Measurements from ENCODE around the gene TMEM100.
A peak's percentile ranks its signal among the peaks of the same experiment; 100 is the strongest.

The TMEM100 gene

GRCh38 chr17:55702150-55702549 lies 20.5 kb downstream of the TMEM100 start:
- no peak for DNase-seq (ENCODE audit: low read depth)
- H3K4me3 ChIP-seq (ENCODE audit: low read depth, low read length), result no peak overlapping the region
- no peak for TF ChIP-seq CTCF (IDR thresholded peaks at IDR 0.05; ENCODE audit: control insufficient read depth, extremely low read depth, insufficient read depth)

- TF ChIP-seq CTCF (IDR thresholded peaks at IDR 0.05; ENCODE audit: control insufficient read depth, extremely low read depth, insufficient read depth), result no peak
- H3K4me3 ChIP-seq (ENCODE audit: low read depth, low read length), result no peak overlapping the region
- DNase-seq (ENCODE audit: low read depth), result no peak
Measured at GRCh38 chr17:55699181-55699860, 23.3 kb downstream of the TMEM100 start.

- no peak for DNase-seq (ENCODE audit: low read depth)
- no peak overlapping the region for H3K4me3 ChIP-seq (ENCODE audit: low read depth, low read length)
- no peak for TF ChIP-seq CTCF (IDR thresholded peaks at IDR 0.05; ENCODE audit: control insufficient read depth, extremely low read depth, insufficient read depth)
Measured at GRCh38 chr17:55694286-55694910, 28.3 kb downstream of the TMEM100 start.

- TF ChIP-seq CTCF (IDR thresholded peaks at IDR 0.05; ENCODE audit: control insufficient read depth, extremely low read depth, insufficient read depth), result no peak
- no peak overlapping the region for H3K4me3 ChIP-seq (ENCODE audit: low read depth, low read length)
- DNase-seq (ENCODE audit: low read depth), result peak; percentile 17
Measured at GRCh38 chr17:55693254-55694216, 29.1 kb downstream of the TMEM100 start.

- TF ChIP-seq CTCF (IDR thresholded peaks at IDR 0.05; ENCODE audit: control insufficient read depth, extremely low read depth, insufficient read depth), result no peak
- no peak for DNase-seq (ENCODE audit: low read depth)
- H3K4me3 ChIP-seq (ENCODE audit: low read depth, low read length), result no peak overlapping the region
Measured at GRCh38 chr17:55692276-55692675, 30.4 kb downstream of the TMEM100 start.

- DNase-seq (ENCODE audit: low read depth), result no peak
- TF ChIP-seq CTCF (IDR thresholded peaks at IDR 0.05; ENCODE audit: control insufficient read depth, extremely low read depth, insufficient read depth), result no peak
Measured at GRCh38 chr17:55691666-55692065, 31.0 kb downstream of the TMEM100 start.

More at GRCh38 chr17:55691666-55692065, 31.0 kb downstream of the TMEM100 start:
- H3K4me3 ChIP-seq (ENCODE audit: low read depth, low read length), result no peak overlapping the region

All from LNCaP clone FGC (cell line).